Kidney epithelial cell (primary cell): ENCODE data around the gene GKN1. TPM values are rescaled to one million over a fixed set of nuclear protein-coding genes. Genes with fewer than 3 reads are reported as not detected.
A peak's percentile ranks its signal among the peaks of the same experiment; 100 is the strongest.

ENCODE experiments used
- DNase-seq: peaks from one replicate; pipeline ENCODE4 v3.0.0-alpha.2; 2010; ENCODE audit warnings: low read depth
- H3K27me3 ChIP-seq: 2 replicates; pipeline ENCODE4 v1.6.0; 2011; ENCODE audit warnings: low read length; ENCODE audit not compliant: control insufficient read depth, insufficient read depth
- H3K36me3 ChIP-seq: 2 replicates; pipeline ENCODE4 v1.5.1; 2011; ENCODE audit warnings: low read length; ENCODE audit not compliant: control insufficient read depth, insufficient read depth
- H3K4me3 ChIP-seq: 2 replicates; pipeline ENCODE4 v1.5.1; 2011; ENCODE audit warnings: low read depth, mild to moderate bottlenecking, control low read depth, low read length
- CTCF ChIP-seq: IDR thresholded peaks from 2 replicates; pipeline ENCODE4 v1.5.1; 2011; ENCODE audit warnings: mild to moderate bottlenecking, moderate library complexity, low read length, control low read depth, inconsistent platforms; ENCODE audit not compliant: insufficient read depth, poor library complexity, severe bottlenecking
- total RNA-seq: library from RNA; depleted of rRNA; stranded (reverse); fragments of >200 nt; gene quantifications from 2 replicates; pipeline ENCODE4 v1.2.3, GENCODE V29; 2015

GKN1 gene
- total RNA-seq, 1 donor from 2014 or later, result 0.25 TPM

- TF ChIP-seq CTCF, result no peak
- Histone ChIP-seq H3K36me3 (no peaks in the 10 kb centered on the region), H3K27me3 (no peaks in the 10 kb centered on the region), H3K4me3 (peak overlapping the region; percentile 78)
- no peak for DNase-seq
Measured at GRCh38 chr2:69013840-69014821, 39.7 kb downstream of the GKN1 start.

GRCh38 chr2:69017080-69017479 lies 42.6 kb downstream of the GKN1 start:
- Histone ChIP-seq H3K27me3 (no peaks in the 10 kb centered on the region), H3K4me3 (no peak overlapping the region), H3K36me3 (no peaks in the 10 kb centered on the region)
- DNase-seq, result no peak
- no peak for TF ChIP-seq CTCF

- TF ChIP-seq CTCF, result no peak
- no peaks in the 10 kb centered on the region for H3K36me3 ChIP-seq
- H3K27me3 ChIP-seq, result no peaks in the 10 kb centered on the region
- DNase-seq, result no peak
- no peak overlapping the region for H3K4me3 ChIP-seq
Measured at GRCh38 chr2:69017835-69018234, 43.4 kb downstream of the GKN1 start.

GRCh38 chr2:69018678-69019095 lies 44.3 kb downstream of the GKN1 start:
- no peaks in the 10 kb centered on the region for H3K27me3 ChIP-seq
- no peaks in the 10 kb centered on the region for H3K36me3 ChIP-seq
- no peak for TF ChIP-seq CTCF
- no peak for DNase-seq
- H3K4me3 ChIP-seq, result no peak overlapping the region

- Histone ChIP-seq H3K36me3 (no peaks in the 10 kb centered on the region), H3K27me3 (no peaks in the 10 kb centered on the region), H3K4me3 (no peak overlapping the region)
- TF ChIP-seq CTCF, result no peak
- no peak for DNase-seq
Measured at GRCh38 chr2:69020496-69021426, 46.3 kb downstream of the GKN1 start.
